Loucy (cell line): ENCODE measurements around the gene SIAH2.

Source experiments
- H2AFZ ChIP-seq: fragments of 200-600 bp; sonication (generic); 2 replicates; pipeline ENCODE4 v1.6.0; 2016; ENCODE audit warnings: antibody characterized with exemption, mild to moderate bottlenecking, low read length, moderate library complexity
- H3F3A ChIP-seq: fragments of 200-600 bp; 2 replicates; pipeline ENCODE4 v1.6.0; 2016; ENCODE audit warnings: antibody characterized with exemption, low read depth, mild to moderate bottlenecking
- H3K27me3 ChIP-seq: fragments of 200-600 bp; sonication (generic); 2 replicates; pipeline ENCODE4 v1.6.1; 2014; ENCODE audit warnings: low read length, mild to moderate bottlenecking; ENCODE audit not compliant: insufficient read depth, poor library complexity, severe bottlenecking
- H3K36me3 ChIP-seq: fragments of 200-600 bp; sonication (generic); 2 replicates; pipeline ENCODE4 v1.6.1; 2016; ENCODE audit warnings: low read length; ENCODE audit not compliant: insufficient read depth
- H3K4me1 ChIP-seq: fragments of 200-600 bp; sonication (generic); 2 replicates; pipeline ENCODE4 v1.5.1; 2014; ENCODE audit warnings: low read length, mild to moderate bottlenecking; ENCODE audit not compliant: insufficient read depth, poor library complexity, severe bottlenecking
- H3K4me2 ChIP-seq: fragments of 200-600 bp; sonication (generic); 2 replicates; pipeline ENCODE4 v1.6.0; 2014; ENCODE audit warnings: antibody characterized with exemption, low read length, low read depth, mild to moderate bottlenecking; ENCODE audit not compliant: poor library complexity, severe bottlenecking
- H3K4me3 ChIP-seq: fragments of 200-600 bp; sonication (generic); 2 replicates; pipeline ENCODE4 v1.5.1; 2014; ENCODE audit warnings: low read length, mild to moderate bottlenecking, mixed read lengths; ENCODE audit not compliant: poor library complexity, severe bottlenecking
- H3K79me2 ChIP-seq: fragments of 200-600 bp; sonication (generic); 2 replicates; pipeline ENCODE4 v1.6.1; 2014; ENCODE audit warnings: low read length; ENCODE audit not compliant: insufficient read depth
- H3K9ac ChIP-seq: fragments of 200-600 bp; sonication (generic); 2 replicates; pipeline ENCODE4 v1.6.0; 2014; ENCODE audit warnings: mild to moderate bottlenecking, low read depth, low read length, moderate library complexity; ENCODE audit not compliant: poor library complexity, severe bottlenecking
- H3K9me2 ChIP-seq: fragments of 200-600 bp; sonication (generic); replicated peaks from 2 replicates; pipeline ENCODE4 v1.6.1; 2016; ENCODE audit warnings: low read depth, low read length, mixed read lengths
- H3K9me3 ChIP-seq: fragments of 200-600 bp; sonication (generic); 2 replicates; pipeline ENCODE4 v1.6.1; 2014; ENCODE audit warnings: mild to moderate bottlenecking, antibody characterized with exemption, low read length, low read depth; ENCODE audit not compliant: insufficient read depth
- H4K20me1 ChIP-seq: fragments of 200-600 bp; sonication (generic); 2 replicates; pipeline ENCODE4 v1.6.0; 2014; ENCODE audit warnings: antibody characterized with exemption, low read length, mild to moderate bottlenecking; ENCODE audit not compliant: insufficient read depth, poor library complexity, severe bottlenecking
- EZH2phosphoT487 ChIP-seq: fragments of 200-600 bp; IDR thresholded peaks from 2 replicates; pipeline ENCODE4 v1.6.1; 2018; ENCODE audit warnings: antibody characterized with exemption, mild to moderate bottlenecking, moderate library complexity, borderline replicate concordance
- TF ChIP-seq, protein P1 (sequence below): fragments of 200-600 bp; sonication (generic); conservative IDR thresholded peaks from 2 replicates; pipeline ENCODE4 v1.5.1; 2014; ENCODE audit warnings: mild to moderate bottlenecking, antibody characterized with exemption, low read length

SIAH2 gene

DNA sequence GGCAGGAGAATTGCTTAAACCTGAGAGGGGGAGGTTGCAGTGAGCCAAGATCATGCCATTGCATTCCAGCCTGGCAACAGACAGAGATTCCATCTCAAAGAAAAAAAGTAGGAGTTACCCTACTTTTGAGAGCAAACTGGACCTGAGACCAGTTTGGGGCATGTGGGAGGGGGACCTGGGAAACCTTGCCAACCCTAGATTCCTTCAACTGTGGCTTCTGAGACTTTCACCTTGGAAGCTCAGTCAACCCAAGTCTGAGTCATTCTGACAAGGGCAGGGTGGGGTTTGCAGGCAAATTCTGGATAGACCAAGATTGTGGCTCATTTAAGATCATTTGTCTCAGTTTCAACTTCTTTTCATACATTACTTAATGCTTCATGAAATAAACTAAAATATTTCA lies 23.8 kb upstream of the SIAH2 start:
- Histone ChIP-seq H3F3A (no peaks in the 10 kb centered on the region), H3K79me2 (no peaks in the 10 kb centered on the region), H3K4me2 (no peak overlapping the region), H2AFZ (no peak overlapping the region), H3K9me2 (no peaks in the 10 kb centered on the region), H3K4me1 (no peaks in the 10 kb centered on the region), H3K27me3 (no peaks in the 10 kb centered on the region), H4K20me1 (no peaks in the 10 kb centered on the region), H3K9me3 (no peaks in the 10 kb centered on the region), H3K9ac (no peak overlapping the region), H3K36me3 (no peaks in the 10 kb centered on the region), H3K4me3 (no peak overlapping the region)
- TF ChIP-seq, protein P1, sequence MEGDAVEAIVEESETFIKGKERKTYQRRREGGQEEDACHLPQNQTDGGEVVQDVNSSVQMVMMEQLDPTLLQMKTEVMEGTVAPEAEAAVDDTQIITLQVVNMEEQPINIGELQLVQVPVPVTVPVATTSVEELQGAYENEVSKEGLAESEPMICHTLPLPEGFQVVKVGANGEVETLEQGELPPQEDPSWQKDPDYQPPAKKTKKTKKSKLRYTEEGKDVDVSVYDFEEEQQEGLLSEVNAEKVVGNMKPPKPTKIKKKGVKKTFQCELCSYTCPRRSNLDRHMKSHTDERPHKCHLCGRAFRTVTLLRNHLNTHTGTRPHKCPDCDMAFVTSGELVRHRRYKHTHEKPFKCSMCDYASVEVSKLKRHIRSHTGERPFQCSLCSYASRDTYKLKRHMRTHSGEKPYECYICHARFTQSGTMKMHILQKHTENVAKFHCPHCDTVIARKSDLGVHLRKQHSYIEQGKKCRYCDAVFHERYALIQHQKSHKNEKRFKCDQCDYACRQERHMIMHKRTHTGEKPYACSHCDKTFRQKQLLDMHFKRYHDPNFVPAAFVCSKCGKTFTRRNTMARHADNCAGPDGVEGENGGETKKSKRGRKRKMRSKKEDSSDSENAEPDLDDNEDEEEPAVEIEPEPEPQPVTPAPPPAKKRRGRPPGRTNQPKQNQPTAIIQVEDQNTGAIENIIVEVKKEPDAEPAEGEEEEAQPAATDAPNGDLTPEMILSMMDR = no peak
- TF ChIP-seq EZH2phosphoT487 = no peak

DNA sequence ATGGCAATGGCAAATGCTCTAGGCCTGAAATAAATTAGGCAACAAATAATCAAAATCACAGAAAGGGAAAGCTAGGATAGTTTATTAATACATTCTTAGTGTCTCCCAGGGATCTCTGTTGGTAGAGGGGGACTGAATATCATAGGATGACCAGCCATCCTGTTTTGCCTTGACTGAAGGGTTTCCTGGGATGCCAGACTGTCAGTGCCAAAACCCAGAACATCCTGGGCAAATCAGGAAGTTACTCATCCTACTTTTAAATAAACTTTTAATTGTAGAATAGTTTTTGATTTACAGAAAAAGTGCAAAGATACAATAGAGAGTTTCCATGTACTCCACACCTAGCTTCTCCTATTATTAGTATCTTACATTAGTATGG lies 21.8 kb upstream of the SIAH2 start:
- no peaks in the 10 kb centered on the region for H3K27me3 ChIP-seq
- H2AFZ ChIP-seq = no peak overlapping the region
- H3K9ac ChIP-seq = no peak overlapping the region
- H3K4me3 ChIP-seq = no peak overlapping the region
- no peak for TF ChIP-seq EZH2phosphoT487
- TF ChIP-seq, protein P1 = no peak
- no peaks in the 10 kb centered on the region for H3K4me1 ChIP-seq
- no peaks in the 10 kb centered on the region for H3K9me2 ChIP-seq
- no peaks in the 10 kb centered on the region for H3F3A ChIP-seq
- H4K20me1 ChIP-seq = no peaks in the 10 kb centered on the region
- no peaks in the 10 kb centered on the region for H3K9me3 ChIP-seq
- no peaks in the 10 kb centered on the region for H3K36me3 ChIP-seq
- no peaks in the 10 kb centered on the region for H3K79me2 ChIP-seq
- H3K4me2 ChIP-seq = no peak overlapping the region

DNA sequence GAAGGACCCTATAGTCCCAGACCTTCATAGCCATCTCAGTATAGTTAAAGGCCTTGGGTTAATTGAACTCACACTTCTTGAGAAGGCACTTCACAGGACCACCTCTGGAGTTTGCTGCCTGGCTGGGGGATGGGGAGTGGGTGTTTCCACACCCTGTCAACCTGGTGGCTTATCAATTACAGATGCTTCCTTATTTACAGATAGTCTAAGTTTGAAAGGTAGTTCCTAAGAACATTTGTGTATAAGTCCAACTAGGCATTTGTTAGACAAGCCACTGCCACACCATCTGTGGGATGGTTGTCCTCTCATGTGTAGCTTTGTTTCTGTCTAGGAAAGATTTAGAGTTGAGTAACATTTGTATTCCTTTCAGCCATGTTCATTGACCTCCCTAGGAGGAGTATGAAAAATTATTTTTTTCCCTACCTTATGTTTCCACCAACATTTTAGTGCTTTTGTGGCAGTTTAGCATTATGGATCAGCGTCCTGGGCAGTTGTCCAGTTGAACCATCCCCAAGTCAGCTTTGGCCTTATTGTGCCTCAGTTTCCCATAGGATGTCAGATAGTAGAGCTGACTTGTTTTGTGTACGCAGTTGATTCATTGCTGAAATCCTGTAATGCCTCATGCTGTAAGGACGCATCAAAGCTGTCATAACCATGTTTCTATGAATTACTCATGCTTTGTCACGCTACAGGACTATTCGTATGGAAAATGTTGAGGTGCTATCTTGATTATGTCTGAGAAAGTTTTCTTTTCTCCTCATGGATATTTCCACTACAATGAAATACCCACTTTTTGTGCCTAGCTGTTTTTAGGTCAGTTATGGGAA lies 21.2 kb upstream of the SIAH2 start:
- no peaks in the 10 kb centered on the region for H3K9me2 ChIP-seq
- no peaks in the 10 kb centered on the region for H3K79me2 ChIP-seq
- no peaks in the 10 kb centered on the region for H3K27me3 ChIP-seq
- H4K20me1 ChIP-seq = no peaks in the 10 kb centered on the region
- H3K4me1 ChIP-seq = no peaks in the 10 kb centered on the region
- H3K4me3 ChIP-seq = no peak overlapping the region
- no peak overlapping the region for H3K4me2 ChIP-seq
- H3K36me3 ChIP-seq = no peaks in the 10 kb centered on the region
- H3F3A ChIP-seq = no peaks in the 10 kb centered on the region
- H2AFZ ChIP-seq = no peak overlapping the region
- H3K9ac ChIP-seq = no peak overlapping the region
- TF ChIP-seq, protein P1 = no peak
- no peak for TF ChIP-seq EZH2phosphoT487
- no peaks in the 10 kb centered on the region for H3K9me3 ChIP-seq
